ENCODE data around the gene RBM4. TPM values are rescaled to one million over a fixed set of nuclear protein-coding genes. Genes with fewer than 3 reads are reported as not detected.

Gene RBM4
- total and polyA plus RNA-seq, 9 of the 15 experiments (the other 6 are each of a cell fraction or from before 2014, with no cell fraction given), result 81.6 to 233 (median 122) TPM

DNA sequence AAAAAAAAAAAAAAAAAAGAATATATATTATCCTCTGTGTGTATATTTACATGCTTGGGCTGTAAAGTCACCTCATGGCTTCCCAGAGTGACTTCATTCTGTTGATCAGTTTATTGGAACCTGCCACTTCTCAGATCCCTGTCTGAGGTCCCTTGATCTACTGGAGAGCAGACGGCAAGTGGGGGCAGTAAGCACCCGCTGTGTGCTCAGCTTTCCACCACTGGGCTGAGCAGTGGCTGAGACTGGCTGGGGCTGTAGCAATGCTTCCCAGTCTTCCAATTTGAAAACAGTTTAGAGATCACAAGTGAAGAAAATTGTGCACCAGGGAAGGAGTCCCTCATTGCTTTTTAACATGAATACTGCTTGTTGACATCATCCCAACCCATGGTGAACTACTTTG lies 46.1 kb downstream of the RBM4 start:
- in situ Hi-C loops (cut with MboI), result loop anchor here (5.0 kb wide), 2 partner anchors 112 to 277 kb away; no protein-coding TSS in a partner anchor
- BruUV-seq (replicated peaks), result no TSS peak

DNA sequence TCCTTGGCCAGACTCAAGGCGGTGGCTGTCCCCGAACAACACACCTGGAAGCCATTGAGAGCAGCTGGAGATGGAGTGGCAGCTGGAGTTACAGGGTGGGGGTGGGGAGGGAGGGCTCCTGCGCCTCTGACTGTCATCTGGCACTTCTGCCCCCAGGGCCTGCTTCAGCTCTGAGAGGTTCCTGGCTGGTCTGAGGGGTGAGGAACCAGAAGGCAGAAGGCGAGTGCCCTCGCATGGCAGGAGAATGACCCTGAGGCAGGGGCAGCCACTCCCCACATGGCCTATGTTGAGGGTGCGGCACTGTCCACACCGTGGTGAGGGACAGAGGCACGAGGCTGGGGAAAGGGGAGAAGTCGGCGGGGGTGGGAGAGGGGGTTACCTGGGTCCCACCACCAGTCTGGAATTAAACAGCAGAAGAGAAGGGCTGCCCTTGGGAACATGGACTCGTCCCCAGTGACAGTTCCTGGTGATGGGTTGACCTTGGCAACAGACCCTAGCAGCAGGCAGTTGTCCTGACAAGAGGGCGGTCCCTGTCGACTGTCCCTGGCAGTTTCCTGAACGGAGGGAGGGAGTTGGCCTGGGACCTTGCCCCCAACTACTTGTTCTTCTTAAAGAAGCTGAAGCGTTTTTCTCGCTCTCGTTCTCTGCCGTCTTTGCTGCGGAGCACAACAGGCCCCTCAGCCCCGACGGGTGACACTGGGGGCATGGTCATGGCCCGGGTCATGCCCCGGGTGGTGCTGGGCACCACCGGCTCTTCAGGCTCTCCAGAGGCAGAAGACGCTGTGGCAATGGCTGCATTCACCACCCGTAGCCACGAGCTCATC lies 47.0 kb downstream of the RBM4 start:
- Histone ChIP-seq H3K4me2 (ENCODE audit: insufficient read depth, low read length) (no peak overlapping the region), H3K9ac (ENCODE audit: insufficient read depth in 1 of 2, low read depth in 2 of 2, low read length in 2 of 2) (0 out of 4 replicates have a peak overlapping the region, but pooled peaks of 1 of the 2 experiments have one; percentile 10), H3K4me1 (replicated peaks in 1 of 2; ENCODE audit: control insufficient read depth in 2 of 2, insufficient read depth in 2 of 2, low read length in 2 of 2) (peaks cover 0 to 3% of the 10 kb centered on the region in 2 experiments; a peak in 1 of 5 replicates), H3K4me3 (no peak overlapping the region), H3K9me3 (replicated peaks; ENCODE audit: control insufficient read depth, insufficient read depth, low read depth, low read length) (no peaks in the 10 kb centered on the region), H3K27ac (ENCODE audit: extremely low read depth, low read depth, low read length) (no peak overlapping the region), H4K20me1 (replicated peaks; ENCODE audit: control insufficient read depth, insufficient read depth, low read length) (no peaks in the 10 kb centered on the region), H3K79me2 (ENCODE audit: control insufficient read depth, insufficient read depth, low read length) (no peaks in the 10 kb centered on the region), H3K36me3 (ENCODE audit: control insufficient read depth, insufficient read depth, low read length) (peaks cover 45% of the 10 kb centered on the region; the same call in 2 of the 3 replicates), H3K27me3 (ENCODE audit: control insufficient read depth in 2 of 2, insufficient read depth in 2 of 2, low read length in 2 of 2) (no peaks in the 10 kb centered on the region), H3K9me1 (ENCODE audit: control insufficient read depth, insufficient read depth, low read length) (no peaks in the 10 kb centered on the region), H2AFZ (ENCODE audit: low read depth, low read length) (no peak overlapping the region)
- DNase-seq (ENCODE audit: extremely low read depth in 1 of 4, low spot score in 3 of 4), result no peak
- FAIRE-seq, result no peak
- intact Hi-C loops (cut with micrococcal nuclease), result no loop called here
- POLR2A ChIA-PET, result interaction anchor here (0.6 to 1.2 kb wide), 4 partner anchors 8 to 272 kb away, joined by 3 to 4 read pairs (median 3); partner anchors contain the start of gene RBM4B
- CTCF ChIA-PET (ENCODE audit: low intra/inter-chr PET ratio), result no interaction called here
- BruUV-seq (replicated peaks), result no TSS peak
- WGBS (ENCODE audit: insufficient coverage, low coverage, missing lambda C conversion rate), result 82% methylated on average over 20 of the region's 27 CpGs
- no peak for TF ChIP-seq ZNF121 (CRISPR knock-in tag; conservative IDR thresholded peaks at IDR 0.05)
- TF ChIP-seq KAT2B (IDR thresholded peaks at IDR 0.05; ENCODE audit: low read depth, low read length), result no peak
- in situ Hi-C loops (cut with MboI), result no loop called here
- ATAC-seq, result no peak

More for the DNA sequence above, 46.1 kb downstream of the RBM4 start:
- DNase-seq (ENCODE audit: extremely low read depth in 1 of 4, low spot score in 3 of 4) (no peak), ATAC-seq (no peak; the same call in 2 of the 3 replicates), FAIRE-seq (no peak)
- H3K4me1 ChIP-seq (replicated peaks in 1 of 2; ENCODE audit: control insufficient read depth in 2 of 2, insufficient read depth in 2 of 2, low read length in 2 of 2), result peaks cover 0 to 3% of the 10 kb centered on the region in 2 experiments; a peak in 1 of 5 replicates
- no peak overlapping the region for H3K27ac ChIP-seq (ENCODE audit: extremely low read depth, low read depth, low read length)
- no peak overlapping the region for H3K4me2 ChIP-seq (ENCODE audit: insufficient read depth, low read length)
- no peaks in the 10 kb centered on the region for H3K9me3 ChIP-seq (replicated peaks; ENCODE audit: control insufficient read depth, insufficient read depth, low read depth, low read length)
- intact Hi-C loops (cut with micrococcal nuclease), result no loop called here
- H3K9me1 ChIP-seq (ENCODE audit: control insufficient read depth, insufficient read depth, low read length), result no peaks in the 10 kb centered on the region
- no peaks in the 10 kb centered on the region for H3K79me2 ChIP-seq (ENCODE audit: control insufficient read depth, insufficient read depth, low read length)
- H3K27me3 ChIP-seq (ENCODE audit: control insufficient read depth in 2 of 2, insufficient read depth in 2 of 2, low read length in 2 of 2), result no peaks in the 10 kb centered on the region
- 83% methylated on average over 2 of the region's 2 CpGs for WGBS (ENCODE audit: insufficient coverage, low coverage, missing lambda C conversion rate)
- H3K9ac ChIP-seq (ENCODE audit: insufficient read depth in 1 of 2, low read depth in 2 of 2, low read length in 2 of 2), result 0 out of 4 replicates have a peak overlapping the region, but pooled peaks of 1 of the 2 experiments have one; percentile 68
- H2AFZ ChIP-seq (ENCODE audit: low read depth, low read length), result no peak overlapping the region
- TF ChIP-seq ZNF3 (CRISPR knock-in tag; IDR thresholded peaks at IDR 0.05) (no peak), HNRNPL (IDR thresholded peaks at IDR 0.05; ENCODE audit: low read depth, low read length) (no peak), ARNT (IDR thresholded peaks at IDR 0.05) (no peak)
- no peak overlapping the region for H3K4me3 ChIP-seq
- H3K36me3 ChIP-seq (ENCODE audit: control insufficient read depth, insufficient read depth, low read length), result peaks cover 38% of the 10 kb centered on the region; the same call in 2 of the 3 replicates
- CTCF ChIA-PET (ENCODE audit: low intra/inter-chr PET ratio), result no interaction called here
- POLR2A ChIA-PET, result interaction anchor here (0.6 to 1.1 kb wide), 2 partner anchors 149 to 168 kb away, joined by 3 read pairs; no protein-coding TSS in a partner anchor
- H4K20me1 ChIP-seq (replicated peaks; ENCODE audit: control insufficient read depth, insufficient read depth, low read length), result no peaks in the 10 kb centered on the region
